A549 (cell line): Measurements from ENCODE around the gene CPSF7.

Experiments used
- HDAC2 ChIP-seq: fragments of 200-600 bp; sonication (generic); IDR thresholded peaks from 2 replicates; pipeline ENCODE4 v1.6.1; 2016
- KDM1A ChIP-seq: fragments of 200-600 bp; sonication (generic); IDR thresholded peaks from 2 replicates; pipeline ENCODE4 v1.6.1; 2016; ENCODE audit warnings: low read depth, mild to moderate bottlenecking

- TF ChIP-seq KDM1A, result no peak
- TF ChIP-seq HDAC2, result no peak
Measured at GRCh38 chr11:61425367-61426131, 4.2 kb downstream of the CPSF7 start.
